Keratinocyte (primary cell): ENCODE data around the gene ANKRD2. TPM values are rescaled to one million over a fixed set of nuclear protein-coding genes. Genes with fewer than 3 reads are reported as not detected.

Source experiments
- DNase-seq: peaks from one replicate; pipeline ENCODE4 v3.0.0-alpha.2; 2011; ENCODE audit warnings: low read depth, missing footprints, low spot score
- FAIRE-seq: peaks from 2 replicates; lab custom pipeline; 2011; peaks lifted over from hg19 to GRCh38; lab: Jason Lieb, UNC
- H2AFZ ChIP-seq: 2 replicates; pipeline ENCODE4 v1.6.0; 2012; ENCODE audit warnings: low read length, control low read depth, inconsistent platforms; ENCODE audit not compliant: control insufficient read depth
- H3K27ac ChIP-seq: 2 replicates; pipeline ENCODE4 v1.5.1; 2011; ENCODE audit warnings: low read length; ENCODE audit not compliant: control insufficient read depth, insufficient read depth
- H3K27me3 ChIP-seq: 3 replicates; pipeline ENCODE4 v1.6.0; 2011; ENCODE audit warnings: low read length; ENCODE audit not compliant: control insufficient read depth, insufficient read depth; ENCODE audit errors: extremely low read depth
- H3K36me3 ChIP-seq, 2 experiments: 2 replicates in 1 of 2; 3 replicates in 1 of 2; pipeline ENCODE4 v1.5.1; 2011; ENCODE audit warnings: low read length in 2 of 2, mild to moderate bottlenecking in 1 of 2; ENCODE audit not compliant: control insufficient read depth in 2 of 2, insufficient read depth in 2 of 2; ENCODE audit errors: extremely low read depth in 1 of 2
- H3K4me1 ChIP-seq: 3 replicates; pipeline ENCODE4 v1.5.1; 2011; ENCODE audit warnings: low read length; ENCODE audit not compliant: control insufficient read depth, insufficient read depth; ENCODE audit errors: extremely low read depth
- H3K4me2 ChIP-seq: 3 replicates; pipeline ENCODE4 v1.6.0; 2011; ENCODE audit warnings: low read depth, low read length; ENCODE audit not compliant: control insufficient read depth, insufficient read depth; ENCODE audit errors: extremely low read depth
- H3K4me3 ChIP-seq, 3 experiments: fragments of 200-600 bp in 1 of 3; sonication (generic) in 1 of 3; 2 replicates in 2 of 3; 3 replicates in 1 of 3; pipeline ENCODE4 v1.5.1; 2011 to 2016; ENCODE audit warnings: low read length in 3 of 3, mild to moderate bottlenecking in 3 of 3, control low read depth in 2 of 3, inconsistent platforms in 1 of 3, low read depth in 1 of 3, mixed read lengths in 1 of 3, mixed run types in 1 of 3, moderate library complexity in 1 of 3; ENCODE audit not compliant: control insufficient read depth in 2 of 3, insufficient read depth in 2 of 3; ENCODE audit errors: extremely low read depth in 1 of 3
- H3K79me2 ChIP-seq: 2 replicates; pipeline ENCODE4 v1.6.0; 2012; ENCODE audit warnings: low read length; ENCODE audit not compliant: control insufficient read depth, insufficient read depth
- H3K9ac ChIP-seq: 3 replicates; pipeline ENCODE4 v1.6.0; 2011; ENCODE audit warnings: low read length; ENCODE audit not compliant: control insufficient read depth, insufficient read depth; ENCODE audit errors: extremely low read depth
- H3K9me1 ChIP-seq: 3 replicates; pipeline ENCODE4 v1.6.0; 2011; ENCODE audit warnings: low read length; ENCODE audit not compliant: control insufficient read depth, insufficient read depth; ENCODE audit errors: extremely low read depth
- H3K9me3 ChIP-seq: 2 replicates; pipeline ENCODE4 v1.5.1; 2012; ENCODE audit warnings: low read depth, low read length; ENCODE audit not compliant: control insufficient read depth
- H4K20me1 ChIP-seq: 3 replicates; pipeline ENCODE4 v1.6.0; 2011; ENCODE audit warnings: low read length; ENCODE audit not compliant: control insufficient read depth, insufficient read depth; ENCODE audit errors: extremely low read depth
- CTCF ChIP-seq, 3 experiments: IDR thresholded peaks in 1 of 3; conservative IDR thresholded peaks in 1 of 3; optimal IDR thresholded peaks in 1 of 3; 2 replicates in 2 of 3; 3 replicates in 1 of 3; pipeline versions ENCODE3 to v1.5.1; 2011; ENCODE audit warnings: low read length in 3 of 3, mild to moderate bottlenecking in 3 of 3, moderate library complexity in 2 of 3, control low read depth in 1 of 3, inconsistent platforms in 1 of 3; ENCODE audit not compliant: insufficient read depth in 2 of 3; ENCODE audit errors: extremely low read depth in 1 of 3
- EZH2 ChIP-seq: IDR thresholded peaks from one replicate; pipeline ENCODE4 v1.6.1; 2012; ENCODE audit warnings: inconsistent platforms, mild to moderate bottlenecking, low read length, moderate library complexity
- dilution Hi-C: fragments of 300-500 bp; cut with MboI; formaldehyde crosslinking; loops from one replicate; pipeline ENCODE4 v1.7.0; 2020; ENCODE audit warnings: low sequenced_read_pairs; ENCODE audit not compliant: extremely low pct_ligation_motif_present
- polyA plus RNA-seq, 5 experiments: library from polyadenylated mRNA; depleted of rRNA in 3 of 5; stranded (reverse) in 3 of 5; stranded (forward) in 1 of 5; unstranded in 1 of 5; fragments of >200 nt; gene quantifications; 1 replicate in 1 of 5; 2 replicates in 3 of 5; 3 replicates in 1 of 5; pipeline versions ENCODE4 v1.2.1 to v1.2.3, GENCODE V29; 2011 to 2012; ENCODE audit warnings: missing spikeins in 2 of 5, low read depth in 1 of 5, low replicate concordance in 1 of 5

ANKRD2 gene
- polyA plus RNA-seq, 1 donor (not counting 4 experiments of a cell fraction or from before 2014, with no cell fraction given), result 0.38 TPM

GRCh38 chr10:97631098-97631497 is 58.5 kb downstream of the ANKRD2 start:
- Histone ChIP-seq H3K9me1 (no peaks in the 10 kb centered on the region), H3K79me2 (peaks cover 4% of the 10 kb centered on the region), H3K27me3 (no peaks in the 10 kb centered on the region), H3K4me3 (no peak overlapping the region), H4K20me1 (no peaks in the 10 kb centered on the region), H3K36me3 (no peaks in the 10 kb centered on the region), H3K9me3 (no peaks in the 10 kb centered on the region), H3K27ac (no peak overlapping the region), H3K4me2 (no peak overlapping the region), H3K4me1 (peaks cover 10% of the 10 kb centered on the region), H3K9ac (no peak overlapping the region), H2AFZ (no peak overlapping the region)
- DNase-seq (no peak), FAIRE-seq (no peak)
- dilution Hi-C loops, result no loop called here
- TF ChIP-seq CTCF (optimal IDR thresholded peaks at IDR 0.05 in 1 of 3, IDR thresholded peaks at IDR 0.05 in 1 of 3, conservative IDR thresholded peaks at IDR 0.05 in 1 of 3; ENCODE audit: extremely low read depth in 1 of 3, insufficient read depth in 2 of 3, low read length in 3 of 3) (no peak), EZH2 (no peak)

- Histone ChIP-seq H3K79me2 (peaks cover 4% of the 10 kb centered on the region), H3K4me1 (peaks cover 10% of the 10 kb centered on the region), H3K27me3 (no peaks in the 10 kb centered on the region), H3K27ac (peak within 1 kb of the TSS; percentile 58), H3K4me3 (peak within 1 kb of the TSS; percentile 73 to 93 (median 93)), H3K9ac (peak within 1 kb of the TSS; percentile 78), H3K36me3 (no peaks in the 10 kb centered on the region), H3K9me3 (no peaks in the 10 kb centered on the region), H2AFZ (peak within 1 kb of the TSS; percentile 98), H4K20me1 (no peaks in the 10 kb centered on the region), H3K9me1 (no peaks in the 10 kb centered on the region), H3K4me2 (peak within 1 kb of the TSS; percentile 76)
- DNase-seq (no peak), FAIRE-seq (no peak)
- dilution Hi-C loops, result no loop called here
- no peak for TF ChIP-seq EZH2
- no peak for TF ChIP-seq CTCF (optimal IDR thresholded peaks at IDR 0.05 in 1 of 3, IDR thresholded peaks at IDR 0.05 in 1 of 3, conservative IDR thresholded peaks at IDR 0.05 in 1 of 3; ENCODE audit: extremely low read depth in 1 of 3, insufficient read depth in 2 of 3, low read length in 3 of 3)
Measured at GRCh38 chr10:97632949-97633884, 60.6 kb downstream of the ANKRD2 start, which contains the start of gene MORN4. TSS of gene MORN4 (minus strand) at chr10:97633500. CDS start at chr10:97619653, 13,847 bp downstream.

Other genes starting within 250 kb of the ANKRD2 start
- 3.8 to 5.5 TPM (median 5.0 TPM) in 3 replicates for gene FRAT2, start 238.1 kb upstream of the ANKRD2 start, polyA plus RNA-seq
- gene RRP12, start 171.4 kb upstream of the ANKRD2 start, polyA plus RNA-seq, result 11.1 to 17.5 TPM (median 14.8 TPM) in 3 replicates
- gene PGAM1, start 146.6 kb upstream of the ANKRD2 start, polyA plus RNA-seq, result 602 to 706 TPM (median 624 TPM) in 3 replicates
- gene EXOSC1, start 126.8 kb upstream of the ANKRD2 start, polyA plus RNA-seq, result 40.9 to 45.7 TPM (median 42.9 TPM) in 3 replicates
- 63.3 to 77.6 TPM (median 67.8 TPM) in 3 replicates for gene ZDHHC16, start 126.6 kb upstream of the ANKRD2 start, polyA plus RNA-seq
- 72.5 to 74.8 TPM (median 74.4 TPM) in 3 replicates for gene MMS19, start 74.4 kb upstream of the ANKRD2 start, polyA plus RNA-seq
- gene UBTD1, start 73.9 kb upstream of the ANKRD2 start, polyA plus RNA-seq, result 12.0 to 20.5 TPM (median 19.3 TPM) in 3 replicates
- gene HOGA1, start 11.6 kb downstream of the ANKRD2 start, polyA plus RNA-seq, result 0.49 to 1.0 TPM (median 0.89 TPM) in 3 replicates
- 0.06 to 0.08 TPM in 2 of 3 replicates, not detected in the other for gene C10orf62, start 16.9 kb downstream of the ANKRD2 start, polyA plus RNA-seq
- gene MORN4, start 60.7 kb downstream of the ANKRD2 start, polyA plus RNA-seq, result 9.1 to 12.6 TPM (median 10.3 TPM) in 3 replicates
- gene PI4K2A, start 67.9 kb downstream of the ANKRD2 start, polyA plus RNA-seq, result 51.3 to 73.3 TPM (median 63.8 TPM) in 3 replicates
- 22.3 to 83.2 TPM (median 48.8 TPM) in 3 replicates for gene AVPI1, start 114.5 kb downstream of the ANKRD2 start, polyA plus RNA-seq
- 24.0 to 85.1 TPM (median 39.7 TPM) in 3 replicates for gene MARVELD1, start 141.0 kb downstream of the ANKRD2 start, polyA plus RNA-seq
- 14.2 to 23.2 TPM (median 14.3 TPM) in 3 replicates for gene ZFYVE27, start 164.3 kb downstream of the ANKRD2 start, polyA plus RNA-seq
- gene SFRP5, start 199.2 kb downstream of the ANKRD2 start, polyA plus RNA-seq, result not detected in 3 replicates